NB4 (cell line): ENCODE results near the gene STX16.

Source experiments
- DNase-seq: peaks from one replicate; pipeline ENCODE4 v3.0.0; 2010; ENCODE audit warnings: low read depth
- H3K4me3 ChIP-seq: one replicate; pipeline ENCODE4 v1.5.1; 2011; ENCODE audit warnings: mild to moderate bottlenecking, low read depth, low read length, moderate library complexity
- CTCF ChIP-seq: IDR thresholded peaks from one replicate; pipeline ENCODE4 v1.5.1; 2012; ENCODE audit warnings: low read depth, low read length
- MAX ChIP-seq: IDR thresholded peaks from 2 replicates; pipeline ENCODE4 v1.6.1; 2011; ENCODE audit warnings: low read depth, low read length
- MYC ChIP-seq: IDR thresholded peaks from 2 replicates; pipeline ENCODE4 v1.6.1; 2011; ENCODE audit warnings: low read depth, low read length
- POLR2A ChIP-seq: IDR thresholded peaks from 2 replicates; pipeline ENCODE4 v1.6.1; 2011; ENCODE audit warnings: mild to moderate bottlenecking; ENCODE audit not compliant: insufficient read length; ENCODE audit errors: extremely low read depth

STX16 gene

GRCh38 chr20:58688414-58688813, 37.3 kb downstream of the STX16 start:
- TF ChIP-seq MYC (no peak), MAX (no peak), POLR2A (no peak), CTCF (no peak)

GRCh38 chr20:58688840-58689239, 37.8 kb downstream of the STX16 start:
- H3K4me3 ChIP-seq = no peak overlapping the region
- no peak for TF ChIP-seq MAX
- TF ChIP-seq POLR2A = no peak
- no peak for TF ChIP-seq MYC
- no peak for TF ChIP-seq CTCF
- peak; percentile 39 for DNase-seq

More at GRCh38 chr20:58688414-58688813, 37.3 kb downstream of the STX16 start:
- no peak for DNase-seq
- H3K4me3 ChIP-seq = no peak overlapping the region

- TF ChIP-seq POLR2A (no peak), CTCF (no peak)
- no peak overlapping the region for H3K4me3 ChIP-seq
- peak; percentile 33 for DNase-seq
These were observed 39.5 kb downstream of the STX16 start for GRCh38 chr20:58690396-58691135.

- no peak for TF ChIP-seq MYC
- TF ChIP-seq CTCF = no peak
- no peak for TF ChIP-seq POLR2A
- no peak for TF ChIP-seq MAX
- H3K4me3 ChIP-seq = no peak overlapping the region
- peak; percentile 96 for DNase-seq
These were observed 40.9 kb downstream of the STX16 start for GRCh38 chr20:58691773-58692578.

- peak; percentile 85 for DNase-seq
- TF ChIP-seq MAX = no peak
- H3K4me3 ChIP-seq = no peak within 1 kb of the TSS
These were observed 41.6 kb downstream of the STX16 start, which contains the start of gene NPEPL1 for GRCh38 chr20:58692579-58693225. Gene NPEPL1 (plus strand): TSS chr20:58692800. CDS start chr20:58692901, 101 bp downstream.
